ENCODE results near the gene TREM2.
A peak's percentile ranks its signal among the peaks of the same experiment; 100 is the strongest.

The TREM2 gene

DNA sequence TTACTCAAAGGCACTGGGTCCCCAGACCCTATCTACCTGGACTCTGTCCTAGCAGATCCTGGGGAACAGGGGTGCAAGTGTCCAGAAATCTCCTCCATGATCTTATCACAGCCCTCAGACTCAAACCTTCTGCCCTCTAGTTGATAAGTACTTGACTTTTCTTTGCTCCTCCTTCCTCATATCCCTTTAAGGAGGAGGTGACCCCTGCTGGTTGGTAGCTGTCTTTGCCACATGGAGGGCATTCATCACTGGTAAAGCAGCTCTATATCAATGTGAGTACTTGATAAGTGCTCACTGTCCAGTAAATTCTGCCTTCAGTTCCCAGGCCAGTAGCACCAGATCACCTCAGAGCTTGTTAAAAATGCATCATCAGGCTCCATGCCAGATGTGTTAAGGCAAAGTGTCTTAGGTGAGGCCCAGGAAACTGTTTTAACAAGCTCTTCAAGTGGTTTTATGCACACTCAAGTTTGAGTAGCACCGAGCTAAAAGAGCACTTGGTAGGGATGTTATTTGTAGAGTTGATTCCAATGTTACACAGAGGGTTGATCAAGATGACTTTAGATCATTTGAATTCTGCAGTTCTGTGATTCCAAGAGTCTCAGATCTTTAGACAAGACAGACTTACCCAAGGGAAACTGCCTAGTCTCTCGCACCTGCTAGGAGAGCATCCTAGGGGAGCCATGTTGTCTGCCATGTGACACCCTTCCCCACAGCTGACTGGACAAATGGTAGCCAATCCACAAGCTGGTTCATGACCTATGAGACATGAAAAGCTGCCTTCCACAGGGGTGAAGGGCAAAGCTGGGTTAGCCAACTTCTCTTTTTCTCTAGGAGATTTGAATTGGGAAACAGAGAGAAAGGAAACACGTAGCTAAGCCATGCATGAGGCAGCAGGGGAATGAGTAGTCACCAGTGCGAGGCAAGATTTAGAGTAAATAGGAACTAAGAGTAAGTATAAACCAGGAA is 19.4 kb upstream of the TREM2 start:
- peak in 1 of 4 experiments; percentile 5 for DNase-seq

DNA sequence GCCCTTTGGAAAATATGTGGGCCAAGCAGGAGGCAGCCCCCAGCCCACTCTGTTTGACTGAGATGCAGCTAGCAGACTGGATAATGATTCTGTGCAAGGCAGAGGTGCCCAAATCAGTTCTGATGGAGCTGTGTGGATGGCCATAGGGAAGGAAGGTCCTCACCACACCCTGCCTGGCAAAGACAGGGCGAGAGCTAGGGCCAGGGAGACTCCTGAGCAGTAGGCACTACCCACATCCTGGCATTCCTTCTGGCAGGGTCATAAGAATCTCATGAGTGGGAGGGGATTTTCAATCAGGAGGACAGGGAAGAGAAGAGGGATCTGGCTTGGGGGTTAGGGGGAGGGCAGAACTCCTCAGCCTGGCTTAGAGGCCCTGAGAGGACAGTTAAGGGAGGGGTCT is 18.6 kb upstream of the TREM2 start:
- DNase-seq: no peak

DNA sequence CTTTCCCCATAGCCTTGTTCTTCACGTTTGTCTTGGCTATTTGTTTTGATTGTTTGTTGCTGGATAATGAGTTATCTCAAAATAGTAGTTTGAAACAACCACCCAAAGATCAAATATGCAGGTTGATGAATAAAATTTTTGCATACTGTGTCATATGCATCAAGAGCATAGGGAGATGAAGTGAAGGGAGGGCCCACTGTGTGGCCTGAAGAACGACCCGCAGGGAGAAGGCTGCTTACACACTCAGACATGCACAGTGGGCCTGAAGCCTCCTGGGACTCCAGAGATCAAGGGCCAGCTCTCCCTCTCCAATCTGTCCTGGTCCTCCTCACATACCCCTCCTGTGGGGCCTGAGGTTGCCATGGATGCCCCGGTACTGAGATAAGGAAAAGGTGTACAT is 16.2 kb upstream of the TREM2 start:
- DNase-seq: no peak

DNA sequence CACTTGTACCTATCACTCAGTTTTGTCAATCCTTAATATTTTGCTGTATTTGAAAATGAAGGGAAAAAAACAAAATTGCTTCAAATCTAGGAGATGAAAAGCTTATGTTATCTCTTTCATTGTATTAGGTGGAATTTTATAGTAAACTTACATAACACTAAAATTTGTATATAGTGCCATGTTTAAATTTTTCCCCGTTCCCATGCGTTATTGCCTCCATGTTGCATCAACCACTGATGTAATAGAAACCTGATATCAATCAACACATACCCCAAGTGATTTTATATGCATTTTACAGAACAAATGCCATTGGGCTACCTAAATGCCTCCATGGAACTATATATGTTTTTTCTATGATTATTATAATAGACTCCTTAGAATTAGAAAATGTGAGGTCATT is 14.8 kb upstream of the TREM2 start:
- no peak for DNase-seq

DNA sequence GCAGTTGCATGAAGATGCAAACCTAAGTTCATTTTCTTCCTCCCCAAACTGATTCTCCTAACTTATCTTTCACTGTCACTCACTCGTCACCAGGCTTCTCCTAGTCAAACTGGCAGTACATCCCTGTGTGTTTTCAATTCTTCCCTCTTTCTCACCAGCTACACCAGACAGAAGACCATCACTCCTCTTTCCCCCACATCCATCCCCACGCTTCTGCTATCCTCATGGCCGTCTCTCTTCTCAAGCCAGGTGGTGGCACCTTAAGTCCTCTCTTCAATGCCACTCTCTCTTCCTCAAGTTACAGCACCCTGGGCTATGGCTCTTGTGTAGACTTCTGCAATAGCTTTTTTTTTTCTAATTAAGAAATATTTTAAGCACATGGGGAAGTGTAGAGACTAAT is 14.4 kb upstream of the TREM2 start:
- DNase-seq: no peak

DNA sequence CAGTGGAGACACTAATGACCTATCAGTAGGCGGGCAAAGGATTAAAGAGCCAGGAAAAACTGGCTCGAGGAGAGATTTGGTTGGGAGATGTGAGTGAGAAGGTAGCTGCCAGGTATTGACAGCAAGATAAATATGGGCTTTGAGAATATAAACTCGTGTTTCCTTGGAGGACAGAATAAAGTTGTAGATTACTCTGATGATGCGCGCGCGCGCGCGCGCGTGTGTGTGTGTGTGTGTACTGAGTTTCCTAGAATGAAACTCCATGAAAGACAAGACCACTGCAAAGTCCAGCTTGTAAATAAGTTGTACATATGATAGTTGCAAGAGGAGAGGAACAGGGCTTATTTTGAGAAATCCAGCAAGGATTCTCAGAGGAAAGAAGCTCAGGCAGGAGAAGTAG is 13.3 kb upstream of the TREM2 start:
- no peak for DNase-seq

DNA sequence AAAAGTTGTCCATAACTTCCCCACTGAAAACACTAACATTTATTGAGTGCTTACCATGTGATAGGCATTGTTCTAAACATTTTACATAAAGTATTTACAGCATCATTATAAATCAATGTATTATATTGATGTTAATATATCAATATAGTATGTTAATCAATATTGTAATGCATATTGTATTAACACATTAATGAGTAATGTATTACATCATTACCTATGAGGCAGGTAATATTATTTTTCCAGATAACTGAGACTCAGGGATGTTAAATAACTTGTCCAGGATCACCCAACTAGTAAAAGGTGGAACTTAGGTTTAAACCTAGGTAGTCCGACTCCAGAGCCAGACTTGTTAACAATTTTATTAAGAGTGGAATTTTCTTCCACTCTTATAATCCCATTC is 12.2 kb upstream of the TREM2 start:
- no peak for DNase-seq

DNA sequence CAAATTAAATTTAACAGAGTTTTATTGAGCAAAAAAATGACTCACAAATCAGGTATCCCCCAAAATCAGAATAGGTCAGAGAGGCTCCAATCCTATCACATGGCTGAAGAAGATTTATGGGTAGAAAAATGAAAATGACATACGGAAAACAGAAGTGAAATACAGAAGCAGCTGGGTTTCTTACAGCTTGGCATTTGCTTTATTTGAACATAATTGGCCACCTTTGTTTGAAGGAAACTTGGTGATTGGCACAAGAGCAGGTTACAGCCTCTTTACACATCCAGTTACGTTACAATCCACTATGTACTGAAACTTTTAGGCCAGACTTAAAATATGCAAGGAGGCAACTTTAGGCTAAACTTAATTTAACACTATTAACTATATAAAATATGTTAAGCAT is 11.7 kb upstream of the TREM2 start:
- DNase-seq: no peak

DNA sequence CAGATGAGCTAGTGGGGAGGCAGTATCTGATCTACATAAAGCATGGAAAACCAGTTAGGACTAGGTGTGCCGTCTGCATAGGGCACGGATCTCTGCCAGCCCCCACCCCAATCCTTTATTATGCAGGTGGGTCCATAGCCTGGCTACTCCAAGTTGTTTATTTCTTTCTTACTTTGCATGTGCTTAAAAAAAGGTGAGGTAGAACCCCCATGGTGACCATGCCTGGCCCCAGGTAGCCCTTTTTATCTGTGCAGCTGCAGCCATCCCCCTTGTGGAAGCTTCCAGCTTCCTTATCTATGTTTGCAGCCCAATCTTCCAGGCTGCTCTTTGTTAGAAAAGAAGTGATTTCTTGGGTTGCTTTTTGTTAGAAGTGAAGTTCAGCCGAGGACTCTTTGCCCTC is 9.0 kb upstream of the TREM2 start:
- no peak for DNase-seq

DNA sequence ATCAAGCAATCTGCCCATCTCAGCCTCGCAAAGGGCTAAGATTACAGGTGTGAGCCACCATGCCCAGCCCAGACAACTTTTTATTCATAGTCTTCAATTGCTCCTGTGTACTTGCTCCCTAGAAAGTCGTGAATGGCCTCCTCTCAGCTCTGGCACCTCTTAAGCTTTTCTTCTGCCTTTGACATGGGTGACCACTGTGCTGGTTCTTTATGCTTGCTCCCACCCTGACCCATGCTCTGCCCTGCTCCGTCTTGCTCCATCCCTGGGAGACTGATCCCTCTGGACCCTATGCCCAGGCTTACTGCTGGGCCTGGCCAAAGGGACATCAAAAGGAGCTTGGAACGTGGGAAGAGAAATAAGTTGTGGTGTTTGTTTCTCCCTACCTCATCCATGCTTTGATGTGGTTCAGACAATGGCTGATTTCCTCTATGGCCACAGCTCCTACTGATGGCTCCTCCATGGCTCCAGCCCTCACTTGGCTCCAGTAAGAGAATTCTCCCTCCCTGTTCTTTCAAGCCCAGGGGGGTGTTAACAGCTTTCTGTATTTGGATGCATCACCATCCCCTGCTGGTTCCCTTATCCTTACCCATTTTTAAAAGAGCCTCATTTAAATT is 7.7 kb upstream of the TREM2 start:
- DNase-seq: no peak

DNA sequence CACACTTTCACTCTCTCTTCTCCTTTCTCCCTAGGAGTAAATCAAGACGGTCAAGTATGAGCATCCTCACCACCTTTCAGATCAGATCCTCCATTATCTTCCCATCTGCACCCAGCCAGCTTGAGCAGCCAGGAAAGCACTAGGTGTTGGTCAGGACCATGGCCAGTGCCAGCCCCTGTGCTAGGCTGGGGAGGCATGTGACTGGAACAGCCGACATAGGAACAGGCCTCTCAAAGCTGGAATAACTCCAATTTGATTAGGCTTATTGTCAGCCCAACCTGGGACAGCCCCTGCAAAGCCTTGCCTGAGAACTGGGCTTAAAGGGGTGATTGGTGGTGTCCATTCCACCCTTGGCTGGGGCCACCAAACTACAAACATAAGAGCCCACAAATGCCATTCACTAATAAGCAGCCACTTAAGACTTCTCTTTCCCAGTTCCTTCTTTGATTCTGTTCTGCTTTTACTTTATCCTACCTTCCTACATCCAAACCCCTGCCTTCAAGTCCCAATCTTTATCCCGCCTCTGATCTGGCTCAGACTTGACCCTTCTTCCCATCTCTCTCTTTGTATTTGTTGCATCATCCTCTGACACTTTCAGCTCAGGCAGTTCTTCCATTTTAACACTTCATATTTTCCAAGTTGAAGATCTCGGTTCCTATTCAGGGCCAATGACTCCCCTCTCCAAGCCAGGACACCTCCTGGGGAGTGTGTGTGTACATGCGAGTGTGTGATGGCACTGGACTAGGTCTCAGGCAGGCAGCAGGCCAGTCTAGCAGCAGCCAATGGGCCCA is 4.5 kb upstream of the TREM2 start:
- no peak for DNase-seq

DNA sequence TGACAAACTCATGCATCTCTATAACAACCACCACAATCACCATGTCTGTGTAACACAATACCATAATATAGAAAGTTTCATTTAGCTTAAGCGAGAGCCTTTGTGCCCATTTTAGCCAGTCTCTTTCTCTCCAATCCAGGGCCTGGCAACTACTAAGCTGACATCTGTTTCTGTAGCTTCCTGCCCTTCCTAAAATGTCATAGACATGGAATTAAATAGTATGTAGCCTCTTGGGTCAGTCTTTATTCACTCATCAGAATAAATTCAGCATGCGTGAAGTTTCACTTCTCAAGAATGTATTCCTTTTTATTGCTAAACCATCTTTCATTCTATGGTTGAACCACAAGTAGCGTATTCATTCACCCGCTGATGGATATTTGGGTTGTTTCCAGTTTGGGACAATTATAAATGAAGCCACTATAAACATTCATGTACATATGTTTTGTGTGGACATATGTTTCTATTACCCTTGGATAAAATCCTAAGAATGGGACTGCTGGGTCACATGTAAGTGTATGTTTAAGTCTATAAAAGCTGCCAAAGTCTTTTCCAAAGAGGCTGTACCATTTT is 1.7 kb upstream of the TREM2 start:
- no peak for DNase-seq

DNA sequence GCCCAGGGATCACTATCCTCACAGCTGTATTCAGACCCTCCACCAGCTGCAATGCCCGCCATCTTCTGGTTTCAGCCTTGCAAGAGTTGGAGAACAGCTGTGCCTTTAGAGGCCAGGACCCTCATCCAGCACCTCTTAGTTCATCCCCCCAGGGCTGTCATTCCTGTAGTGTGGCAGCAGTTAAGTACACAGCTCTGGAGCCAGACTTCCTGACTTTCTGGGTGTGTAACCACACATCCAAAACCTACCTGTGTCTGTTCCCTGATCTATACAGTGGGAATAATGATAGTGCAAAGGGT is 452 bp upstream of the TREM2 start:
- no peak for DNase-seq

DNA sequence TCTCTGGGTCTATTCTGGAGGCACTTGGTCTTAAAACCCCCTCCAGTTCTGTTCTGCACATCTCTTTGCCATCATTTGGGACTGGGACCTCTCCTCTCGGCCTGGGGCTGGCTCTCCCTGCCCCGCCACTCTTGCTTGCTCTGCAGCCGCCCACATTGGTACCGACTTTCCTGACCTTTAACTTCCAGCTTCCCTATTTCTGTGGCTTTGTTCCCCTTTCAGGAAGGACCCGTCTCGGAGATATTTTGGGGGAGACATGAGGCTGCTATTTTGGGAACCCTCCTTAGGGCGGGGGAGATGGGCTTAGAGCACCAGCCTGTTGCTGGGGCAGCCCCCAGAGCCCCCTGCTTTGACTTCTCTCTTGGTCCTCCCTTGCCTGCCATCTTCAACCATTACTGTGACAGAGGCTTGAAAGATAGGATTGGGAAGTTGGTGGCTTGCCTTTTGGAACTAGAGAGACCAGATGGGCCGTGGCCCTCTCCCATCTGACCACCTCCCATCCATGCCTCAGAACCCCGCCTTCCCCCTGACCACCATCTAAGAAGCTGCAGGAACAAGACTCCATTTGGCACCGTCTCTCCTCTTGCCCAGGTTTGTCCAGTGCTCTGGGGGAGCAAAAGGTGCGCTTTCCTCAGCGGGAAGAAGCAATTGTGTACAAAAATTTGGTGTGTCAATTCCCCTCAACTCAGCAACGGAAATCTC is 914 bp downstream of the TREM2 start:
- DNase-seq: no peak

DNA sequence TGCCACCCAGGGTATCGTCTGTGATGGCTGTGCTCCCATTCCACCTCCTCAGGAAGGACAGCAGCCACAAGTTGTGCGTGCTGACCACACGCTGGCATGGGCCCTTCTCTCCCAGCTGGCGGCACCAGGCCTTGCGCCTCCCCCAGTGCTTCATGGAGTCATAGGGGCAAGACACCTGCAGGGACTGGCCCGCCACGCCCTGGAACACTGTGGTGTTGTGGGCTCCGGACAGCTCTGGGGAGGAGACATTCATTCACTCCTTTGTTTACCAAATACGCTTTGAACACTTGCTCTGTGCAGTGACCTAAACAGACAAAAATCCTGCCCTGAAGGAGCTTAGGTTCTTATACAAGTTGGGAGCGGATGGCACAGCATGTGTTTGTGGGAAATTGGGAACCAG is 1.5 kb downstream of the TREM2 start:
- no peak for DNase-seq

DNA sequence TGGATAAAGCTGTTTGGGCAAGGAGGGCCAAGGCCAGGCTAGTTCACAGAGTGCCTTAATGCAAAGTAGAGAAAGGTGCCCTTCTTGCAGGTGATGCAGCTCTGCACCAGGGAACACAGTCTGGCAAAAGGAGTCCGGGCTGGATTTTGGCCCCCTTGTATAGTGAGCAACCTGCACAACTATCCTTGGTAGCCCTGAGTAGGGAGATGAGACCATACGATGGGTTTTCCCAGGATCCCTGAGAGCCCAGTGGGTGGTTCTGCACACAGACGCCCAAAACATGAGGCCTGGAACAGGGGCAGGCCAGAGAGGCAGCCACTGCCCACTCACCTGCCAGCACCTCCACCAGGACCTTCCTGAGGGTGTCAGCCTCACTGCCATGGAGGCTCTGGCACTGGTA is 2.0 kb downstream of the TREM2 start:
- no peak for DNase-seq

DNA sequence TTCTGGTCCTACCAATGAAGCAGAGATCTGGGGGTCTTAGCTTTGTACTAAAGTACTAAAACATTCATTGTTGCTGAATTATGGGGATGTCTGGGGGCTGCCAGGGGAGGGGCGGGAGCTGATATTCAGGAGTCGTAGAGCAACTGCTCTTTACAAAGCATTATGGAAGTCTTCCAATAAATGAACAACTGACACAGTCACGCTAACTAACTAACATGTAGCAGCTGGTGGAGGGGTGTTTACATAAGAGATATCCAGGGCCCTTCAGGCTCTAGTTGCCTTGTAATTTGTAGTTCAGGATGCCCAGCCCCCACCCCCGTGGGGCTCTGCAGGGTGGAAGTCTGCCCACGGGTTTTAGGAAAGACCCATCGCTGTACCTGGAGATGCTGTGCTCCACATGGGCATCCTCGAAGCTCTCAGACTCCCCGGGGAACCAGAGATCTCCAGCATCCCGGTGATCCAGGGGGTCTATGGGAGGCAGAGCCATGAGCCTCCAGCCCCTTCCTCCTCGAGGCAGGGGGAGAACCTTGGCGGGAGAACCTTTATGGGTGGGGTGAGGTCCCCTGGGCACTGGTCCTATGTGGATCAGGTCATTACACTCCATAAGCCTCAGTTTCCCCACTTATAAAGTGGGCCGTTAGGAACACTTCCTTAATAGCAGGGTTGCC is 3.4 kb downstream of the TREM2 start:
- no peak for DNase-seq

DNA sequence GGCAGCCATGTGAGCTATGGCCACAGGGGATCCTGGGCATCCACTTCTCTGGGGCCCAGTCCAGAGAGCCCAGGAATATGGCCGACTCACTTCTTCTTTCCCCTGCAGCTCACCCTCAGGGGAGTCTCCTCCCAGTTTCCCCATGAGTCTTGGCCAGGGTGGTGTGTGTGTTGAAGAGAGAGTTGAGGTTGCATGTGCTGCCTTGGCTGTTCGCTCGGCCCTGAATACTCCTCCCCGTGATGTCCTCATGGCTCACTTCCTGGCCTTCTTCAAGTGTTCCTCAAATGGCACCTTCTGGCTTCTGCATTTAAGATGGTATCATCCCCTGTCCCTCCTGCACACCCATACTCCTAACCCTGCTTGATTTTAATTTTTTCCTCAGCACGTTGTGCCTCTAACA is 5.6 kb downstream of the TREM2 start:
- no peak for DNase-seq

DNA sequence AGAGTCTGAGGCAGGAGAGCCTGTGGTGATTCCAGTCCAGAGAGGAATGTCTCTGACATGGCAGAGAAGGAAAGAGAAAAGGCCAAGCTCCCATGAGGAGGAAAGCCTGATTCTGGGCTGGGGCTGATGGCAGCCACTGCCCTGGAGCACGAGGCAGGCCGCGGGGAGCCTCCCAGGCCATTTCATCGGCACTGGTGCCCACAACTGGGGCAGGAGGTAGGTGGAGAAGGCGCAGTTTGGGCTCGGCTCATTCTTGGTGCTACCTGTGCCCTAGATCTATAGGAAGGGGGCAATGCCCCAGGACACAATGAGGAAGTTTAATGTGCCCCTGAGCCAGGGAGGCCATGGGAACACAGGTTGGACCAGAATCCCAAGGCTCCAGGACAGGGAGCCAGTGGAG is 6.1 kb downstream of the TREM2 start:
- DNase-seq: no peak

DNA sequence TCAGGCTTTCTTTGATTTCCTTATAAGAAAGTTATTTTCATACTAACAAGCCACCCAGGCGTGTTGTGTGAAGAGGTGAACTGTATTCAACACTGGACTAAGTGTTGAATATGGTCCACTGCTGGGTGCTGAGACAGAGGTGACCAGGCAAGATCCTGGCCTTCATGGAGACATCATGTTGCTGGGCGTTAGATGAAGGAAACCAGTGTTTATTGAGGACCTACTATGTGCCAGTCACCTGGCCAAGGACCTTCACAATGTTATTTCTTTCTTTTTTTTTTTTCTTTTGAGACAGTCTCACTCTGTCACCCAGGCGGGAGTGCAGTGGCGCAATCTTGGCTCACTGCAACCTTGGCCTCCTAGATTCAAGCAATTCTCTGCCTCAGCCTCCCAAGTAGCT is 6.9 kb downstream of the TREM2 start:
- DNase-seq: no peak

DNA sequence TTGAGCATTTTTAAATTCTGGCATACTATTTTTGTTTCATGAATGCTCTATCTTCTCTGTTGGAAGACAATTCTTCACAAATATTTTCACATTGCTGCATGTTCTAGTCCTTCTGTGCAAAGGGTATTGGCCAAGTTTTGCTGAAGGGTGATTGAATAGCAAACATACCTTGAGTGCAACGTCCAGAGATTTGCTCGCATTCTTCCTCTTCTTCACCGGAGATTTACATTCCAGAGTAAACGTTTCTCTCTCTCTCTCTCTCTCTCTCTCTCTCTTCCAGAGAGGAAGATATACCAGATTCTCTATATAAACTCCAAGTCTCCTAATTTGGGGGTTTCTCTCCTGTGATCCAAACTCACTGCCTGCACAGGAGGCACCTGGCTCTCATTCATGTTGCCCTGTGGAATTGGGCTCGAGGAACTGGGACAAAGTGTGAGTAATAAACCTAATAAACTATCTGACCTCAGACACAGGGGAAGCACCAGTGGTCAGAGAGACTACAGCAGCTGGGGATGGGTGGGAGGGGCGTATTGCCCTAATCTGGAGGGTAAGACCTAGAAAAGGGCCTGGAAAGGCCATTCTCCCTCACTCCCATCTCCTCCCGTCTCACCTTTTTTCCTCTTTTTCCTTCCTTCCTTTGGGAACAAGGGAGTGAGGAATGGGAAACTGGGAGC is 7.6 kb downstream of the TREM2 start:
- no peak for DNase-seq

Measured in activated CD4-positive, CD25-positive, alpha-beta regulatory T cell (primary cell).